ENCODE measurements around the gene PSMA1.

The PSMA1 gene

DNA sequence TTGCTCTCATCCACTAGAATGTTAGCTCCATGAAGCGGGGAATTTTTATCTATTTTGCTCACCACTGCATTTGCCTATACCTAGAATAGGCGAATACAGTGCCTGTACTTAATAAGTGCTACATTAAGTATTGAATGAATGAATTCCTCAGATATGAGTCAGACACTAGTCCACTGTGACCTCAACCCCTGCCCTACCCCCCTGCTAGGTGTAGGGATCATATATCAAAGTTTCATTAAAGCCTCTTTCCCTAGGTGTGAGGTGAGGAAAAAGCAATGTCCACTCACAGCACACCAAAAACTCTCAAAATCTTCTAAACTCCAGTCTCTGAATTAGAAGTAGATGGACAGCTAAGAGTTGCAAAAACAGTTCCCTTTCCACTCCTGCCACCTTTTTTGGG is 9.8 kb upstream of the PSMA1 start:
- no peak for DNase-seq (ENCODE audit: low read depth)

- DNase-seq (ENCODE audit: low read depth), result no peak
Observed at GRCh38 chr11:14529321-14529720, 9.1 kb upstream of the PSMA1 start.

- DNase-seq (ENCODE audit: low read depth), result no peak
Observed at GRCh38 chr11:14522801-14523200, 2.6 kb upstream of the PSMA1 start.

DNA sequence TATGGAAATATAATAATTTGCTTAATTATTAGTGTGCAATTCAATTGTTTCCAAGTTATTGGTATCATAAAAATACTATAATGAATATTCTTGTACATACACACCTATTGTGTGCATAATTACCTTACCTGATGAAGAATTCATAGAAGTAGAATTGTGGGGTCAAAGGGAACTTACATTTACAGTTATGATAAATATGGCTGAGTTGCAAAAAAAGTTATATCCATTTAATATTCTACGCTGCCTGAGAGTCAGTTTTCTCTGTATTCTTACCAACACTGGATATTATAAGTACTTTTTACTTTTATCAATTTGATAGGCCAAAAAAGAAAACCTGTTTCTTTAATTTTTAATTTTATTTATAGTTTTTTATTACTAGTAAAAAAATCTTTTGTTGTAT is 2.1 kb upstream of the PSMA1 start:
- DNase-seq (ENCODE audit: low read depth), result no peak

DNA sequence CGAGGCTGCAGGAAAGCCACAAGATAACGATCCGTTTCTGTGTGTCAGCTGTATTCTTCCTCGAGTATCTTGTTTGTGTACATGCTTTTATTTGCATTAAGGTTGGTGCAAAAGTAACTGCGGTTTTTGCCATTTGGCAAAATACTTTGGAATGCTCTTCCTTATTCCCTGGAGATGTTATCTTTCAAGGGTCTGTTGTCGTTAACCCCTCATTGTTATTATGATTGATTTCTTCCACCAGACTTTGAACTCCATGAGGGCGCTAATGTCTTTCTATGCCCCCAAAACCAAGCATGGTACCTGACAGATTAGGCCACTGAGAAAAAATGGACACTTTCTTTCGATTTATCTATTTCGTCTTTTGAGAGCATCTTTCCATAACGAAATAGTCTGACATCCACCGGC is 563 bp upstream of the PSMA1 start:
- DNase-seq (ENCODE audit: low read depth), result no peak

- DNase-seq (ENCODE audit: low read depth), result peak; percentile 43
Observed at GRCh38 chr11:14519597-14519916, 629 bp downstream of the PSMA1 start.

- DNase-seq (ENCODE audit: low read depth), result no peak
Observed at GRCh38 chr11:14518820-14519219, 1.4 kb downstream of the PSMA1 start.

- no peak for DNase-seq (ENCODE audit: low read depth)
Observed at GRCh38 chr11:14513800-14514199, 6.4 kb downstream of the PSMA1 start.

GRCh38 chr11:14506532-14506931 is 13.7 kb downstream of the PSMA1 start:
- peak; percentile 68 for DNase-seq (ENCODE audit: low read depth)

DNA sequence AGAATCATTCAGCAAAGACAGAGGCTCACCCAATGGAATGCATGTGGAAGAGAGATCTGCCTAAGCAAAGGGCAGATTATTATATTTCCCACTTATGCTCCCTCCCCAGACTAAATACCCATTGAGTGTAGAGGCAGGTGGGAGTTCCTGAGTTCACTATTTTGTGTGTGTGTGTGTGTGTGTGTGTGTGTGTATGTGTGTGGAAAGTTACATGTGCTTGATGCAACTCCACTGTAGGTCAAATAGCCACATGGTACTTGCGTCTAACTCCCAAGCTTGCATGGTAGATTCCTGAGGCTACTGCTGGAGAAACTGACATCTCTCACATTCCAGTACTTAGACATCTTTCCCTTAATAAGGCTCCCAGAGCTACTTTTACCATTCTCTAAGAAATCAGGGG is 17.2 kb downstream of the PSMA1 start:
- DNase-seq (ENCODE audit: low read depth), result peak; percentile 34

- no peak for DNase-seq (ENCODE audit: low read depth)
Observed at GRCh38 chr11:14502039-14502438, 18.1 kb downstream of the PSMA1 start.

GRCh38 chr11:14500181-14500651 is 20.0 kb downstream of the PSMA1 start:
- peak; percentile 82 for DNase-seq (ENCODE audit: low read depth)

- peak; percentile 96 for DNase-seq (ENCODE audit: low read depth)
Observed at GRCh38 chr11:14499560-14500180, 20.5 kb downstream of the PSMA1 start, which contains the start of gene COPB1. Gene COPB1 (minus strand): TSS chr11:14499811. CDS start chr11:14498928, 883 bp downstream.

GRCh38 chr11:14499178-14499559 is 21.0 kb downstream of the PSMA1 start:
- DNase-seq (ENCODE audit: low read depth), result peak; percentile 14

- no peak for DNase-seq (ENCODE audit: low read depth)
Observed at GRCh38 chr11:14480716-14481115, 39.5 kb downstream of the PSMA1 start.

GRCh38 chr11:14471127-14471526 is 49.1 kb downstream of the PSMA1 start:
- DNase-seq (ENCODE audit: low read depth), result no peak

DNA sequence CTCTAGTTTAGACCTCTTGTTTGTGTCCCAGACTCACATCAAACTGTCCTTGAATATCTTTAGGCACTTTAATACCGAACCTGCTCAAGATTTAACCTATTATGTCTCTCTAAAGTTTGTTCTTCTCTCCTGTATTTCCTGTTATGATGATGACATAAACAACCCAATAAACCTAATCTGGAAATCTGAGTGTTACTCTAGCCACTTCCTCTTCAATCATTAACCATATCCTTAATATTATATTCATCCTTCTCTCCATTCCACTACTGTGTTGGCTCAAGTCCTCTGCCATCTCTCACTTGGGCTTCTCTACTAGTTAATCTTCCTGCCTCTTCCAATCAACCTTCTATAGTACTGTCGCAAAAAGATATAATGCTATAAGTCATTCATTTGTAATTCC is 56.6 kb downstream of the PSMA1 start:
- no peak for DNase-seq (ENCODE audit: low read depth)

DNA sequence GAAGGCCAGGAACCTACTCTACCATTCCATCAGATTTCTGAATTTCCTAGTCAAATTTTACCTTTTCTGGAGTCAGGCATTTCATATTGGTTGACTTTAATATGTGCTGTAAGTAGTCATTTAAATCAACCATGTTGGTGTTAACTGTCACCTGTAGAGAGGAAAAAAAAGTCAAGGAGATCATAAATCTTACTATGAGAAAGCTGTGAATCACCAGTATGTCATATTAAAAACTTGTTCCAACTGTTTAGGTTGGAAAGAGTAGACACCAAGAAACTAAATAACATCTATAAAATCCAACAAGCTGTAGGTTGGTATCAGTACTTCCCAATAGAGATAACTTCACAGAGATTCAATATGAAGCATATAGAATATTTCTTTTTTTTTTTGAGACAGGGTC is 60.0 kb downstream of the PSMA1 start:
- no peak for DNase-seq (ENCODE audit: low read depth)

- DNase-seq (ENCODE audit: low read depth), result no peak
Observed at GRCh38 chr11:14458377-14458776, 61.8 kb downstream of the PSMA1 start.

- peak; percentile 35 for DNase-seq (ENCODE audit: low read depth)
Observed at GRCh38 chr11:14455648-14456430, 64.3 kb downstream of the PSMA1 start.
